Subcutaneous abdominal adipose tissue (tissue), 5 donors: ENCODE results near the gene RBM39.
"Not testable (repeated sequence)": the region's sequence is repeated elsewhere in the genome, so short reads cannot be mapped to it uniquely, and the experiment has no call there.

ENCODE experiments used
- H3K27ac ChIP-seq: one replicate; pipeline ENCODE4 v1.7.0; 2013; ENCODE audit warnings: low read depth, mild to moderate bottlenecking, inconsistent platforms, low read length, moderate library complexity
- H3K27me3 ChIP-seq, 5 donors: one replicate each; pipeline ENCODE4 v1.7.0; 2013; ENCODE audit warnings: low read length in 5 of 5, inconsistent platforms in 1 of 5; ENCODE audit not compliant: control insufficient read depth in 5 of 5, insufficient read depth in 4 of 5
- H3K36me3 ChIP-seq, 5 donors: one replicate each; pipeline ENCODE4 v1.7.0; 2013; ENCODE audit warnings: low read length in 5 of 5; ENCODE audit not compliant: control insufficient read depth in 5 of 5, insufficient read depth in 5 of 5
- H3K4me1 ChIP-seq, 5 donors: one replicate each; pipeline ENCODE4 v1.7.0; 2013; ENCODE audit warnings: low read length in 5 of 5, mild to moderate bottlenecking in 3 of 5, moderate library complexity in 1 of 5; ENCODE audit not compliant: control insufficient read depth in 5 of 5, insufficient read depth in 5 of 5
- H3K4me3 ChIP-seq, 5 donors: one replicate each; pipeline ENCODE4 v1.7.0; 2013; ENCODE audit warnings: low read length in 5 of 5, low read depth in 1 of 5
- H3K9ac ChIP-seq, 5 donors: one replicate each; pipeline ENCODE4 v1.7.0; 2013; ENCODE audit warnings: low read length in 5 of 5, mild to moderate bottlenecking in 4 of 5, moderate library complexity in 3 of 5
- H3K9me3 ChIP-seq, 5 donors: one replicate each; pipeline ENCODE4 v1.7.0; 2013; ENCODE audit warnings: low read length in 5 of 5; ENCODE audit not compliant: control insufficient read depth in 5 of 5
- donor health status: healthy.
- donor health status: healthy.
- donor health status: healthy.
- donor health status: healthy.
- donor health status: healthy.

The RBM39 gene

GRCh38 chr20:35718972-35719635 lies 23.0 kb downstream of the RBM39 start:
- H3K27ac ChIP-seq, result no peak overlapping the region
- no peaks in the 10 kb centered on the region for H3K9me3 ChIP-seq
- no peaks in the 10 kb centered on the region for H3K27me3 ChIP-seq
- H3K36me3 ChIP-seq, result peaks cover 36 to 98% (median 93%) of the 10 kb centered on the region in 5 donors
- H3K9ac ChIP-seq, result no peak overlapping the region
- no peak overlapping the region for H3K4me3 ChIP-seq
- peaks cover 2 to 14% (median 5%) of the 10 kb centered on the region in 5 donors for H3K4me1 ChIP-seq

- not testable (repeated sequence) for H3K9me3 ChIP-seq, H3K9ac ChIP-seq, H3K4me3 ChIP-seq, H3K27me3 ChIP-seq, H3K27ac ChIP-seq
- Histone ChIP-seq H3K36me3 (peaks cover 40 to 98% (median 93%) of the 10 kb centered on the region in 5 donors), H3K4me1 (peaks cover 2 to 14% (median 5%) of the 10 kb centered on the region in 5 donors)
Measured at GRCh38 chr20:35718321-35718720, 23.7 kb downstream of the RBM39 start.

GRCh38 chr20:35716330-35716729 lies 25.7 kb downstream of the RBM39 start:
- H3K36me3 ChIP-seq, result peaks cover 40 to 97% (median 93%) of the 10 kb centered on the region in 5 donors
- H3K27me3 ChIP-seq, result no peaks in the 10 kb centered on the region
- no peak overlapping the region for H3K4me3 ChIP-seq
- H3K27ac ChIP-seq, result no peak overlapping the region
- H3K4me1 ChIP-seq, result peaks cover 1 to 11% (median 5%) of the 10 kb centered on the region in 5 donors
- H3K9ac ChIP-seq, result no peak overlapping the region
- no peaks in the 10 kb centered on the region for H3K9me3 ChIP-seq

DNA sequence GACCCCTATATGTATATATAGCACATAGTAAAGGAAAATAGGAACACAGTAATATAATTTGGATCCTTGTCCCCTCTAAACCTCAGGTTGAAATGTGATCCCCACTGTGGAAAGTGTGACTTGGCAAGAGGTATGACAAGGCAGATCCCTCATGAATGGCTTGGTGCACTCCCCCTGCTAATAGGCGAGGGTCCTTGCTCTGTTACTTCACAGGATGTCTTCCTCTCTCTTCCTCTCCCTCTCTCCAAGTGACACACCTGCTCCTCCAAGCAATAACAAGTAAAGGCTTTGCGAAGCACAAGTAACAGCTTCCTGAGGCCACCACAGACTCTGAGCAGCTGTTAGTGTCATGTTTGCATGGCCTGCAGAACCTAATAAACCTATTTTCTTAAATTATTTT lies 26.4 kb downstream of the RBM39 start:
- no peak overlapping the region for H3K4me3 ChIP-seq
- peaks cover 44 to 97% (median 91%) of the 10 kb centered on the region in 5 donors for H3K36me3 ChIP-seq
- no peaks in the 10 kb centered on the region for H3K9me3 ChIP-seq
- no peak overlapping the region for H3K9ac ChIP-seq
- H3K4me1 ChIP-seq, result peaks cover 1 to 14% (median 7%) of the 10 kb centered on the region in 5 donors
- no peak overlapping the region for H3K27ac ChIP-seq
- no peaks in the 10 kb centered on the region for H3K27me3 ChIP-seq

DNA sequence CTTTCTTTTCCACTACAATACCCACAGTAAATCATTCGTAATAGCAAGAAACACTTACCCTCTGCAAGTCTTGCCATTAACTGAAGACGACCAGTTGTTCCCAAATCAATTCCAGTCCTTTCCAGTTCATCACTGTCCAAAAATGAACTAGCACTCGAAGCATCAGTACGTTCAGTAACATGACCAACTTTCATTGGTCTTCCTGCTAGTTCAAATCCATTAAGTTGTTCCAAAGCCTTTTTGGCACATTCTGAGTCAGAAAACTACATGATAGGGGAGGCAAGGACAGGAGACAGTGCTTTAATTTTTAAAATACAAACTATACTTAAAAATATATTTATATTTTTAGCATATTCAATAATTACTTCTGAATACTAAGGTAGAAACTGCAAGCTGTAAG lies 27.9 kb downstream of the RBM39 start:
- no peak overlapping the region for H3K4me3 ChIP-seq
- no peak overlapping the region for H3K27ac ChIP-seq
- no peaks in the 10 kb centered on the region for H3K9me3 ChIP-seq
- peaks cover 0 to 22% (median 6%) of the 10 kb centered on the region in 5 donors for H3K4me1 ChIP-seq
- H3K9ac ChIP-seq, result no peak overlapping the region
- H3K27me3 ChIP-seq, result no peaks in the 10 kb centered on the region
- H3K36me3 ChIP-seq, result peaks cover 58 to 97% (median 79%) of the 10 kb centered on the region in 5 donors

GRCh38 chr20:35713120-35713519 lies 28.9 kb downstream of the RBM39 start:
- Histone ChIP-seq H3K36me3 (peaks cover 68 to 92% (median 80%) of the 10 kb centered on the region in 5 donors), H3K4me1 (peaks cover 0 to 17% (median 6%) of the 10 kb centered on the region in 5 donors)
- H3K4me3 ChIP-seq, H3K27ac ChIP-seq, H3K9me3 ChIP-seq, H3K9ac ChIP-seq, H3K27me3 ChIP-seq: not testable (repeated sequence)

- H3K27me3 ChIP-seq, result no peaks in the 10 kb centered on the region
- peaks cover 68 to 85% (median 73%) of the 10 kb centered on the region in 5 donors for H3K36me3 ChIP-seq
- H3K9me3 ChIP-seq, result no peaks in the 10 kb centered on the region
- no peak overlapping the region for H3K27ac ChIP-seq
- H3K4me1 ChIP-seq, result peaks cover 0 to 17% (median 4%) of the 10 kb centered on the region in 5 donors
- no peak overlapping the region for H3K4me3 ChIP-seq
- no peak overlapping the region for H3K9ac ChIP-seq
Measured at GRCh38 chr20:35711588-35712209, 30.4 kb downstream of the RBM39 start.

- Histone ChIP-seq H3K27ac (no peak overlapping the region), H3K36me3 (peaks cover 68 to 85% (median 72%) of the 10 kb centered on the region in 5 donors), H3K27me3 (no peaks in the 10 kb centered on the region), H3K4me3 (no peak overlapping the region), H3K9ac (no peak overlapping the region), H3K4me1 (peaks cover 0 to 17% (median 4%) of the 10 kb centered on the region in 5 donors), H3K9me3 (no peaks in the 10 kb centered on the region)
Measured at GRCh38 chr20:35710884-35711587, 31.0 kb downstream of the RBM39 start.

DNA sequence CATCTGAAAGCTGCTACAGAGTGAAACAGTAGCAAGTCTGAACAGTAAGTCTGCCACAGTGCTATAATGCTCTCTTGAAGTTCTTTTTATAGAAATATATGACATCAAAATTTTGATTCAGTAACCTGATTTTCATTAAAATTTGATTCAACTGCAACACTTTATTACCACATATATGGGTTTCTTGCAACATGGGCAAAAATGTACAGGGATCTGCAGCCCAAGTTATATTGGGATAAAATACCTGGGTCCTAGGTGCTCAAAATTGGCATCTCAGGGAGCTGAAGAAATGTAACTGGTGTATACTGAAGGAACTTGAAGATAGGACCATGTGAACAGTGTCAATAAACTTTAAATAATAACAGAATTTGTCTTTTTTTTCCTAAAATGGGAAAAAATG lies 32.0 kb downstream of the RBM39 start:
- Histone ChIP-seq H3K27me3 (no peaks in the 10 kb centered on the region), H3K36me3 (peaks cover 67 to 85% (median 69%) of the 10 kb centered on the region in 5 donors), H3K9ac (no peak overlapping the region), H3K4me3 (no peak overlapping the region), H3K9me3 (no peaks in the 10 kb centered on the region), H3K27ac (peak overlapping the region; percentile 13), H3K4me1 (peaks cover 0 to 17% (median 4%) of the 10 kb centered on the region in 5 donors)

- Histone ChIP-seq H3K9ac (peak overlapping the region in 2 of 5 donors; percentile 3 to 26), H3K36me3 (peaks cover 67 to 85% (median 72%) of the 10 kb centered on the region in 5 donors), H3K9me3 (no peaks in the 10 kb centered on the region), H3K4me1 (peaks cover 0 to 17% (median 4%) of the 10 kb centered on the region in 5 donors), H3K27ac (peak overlapping the region; percentile 13), H3K4me3 (no peak overlapping the region), H3K27me3 (no peaks in the 10 kb centered on the region)
Measured at GRCh38 chr20:35709259-35709658, 32.8 kb downstream of the RBM39 start.
